GM12865 (cell line): ENCODE data around the gene DCUN1D2.

Source experiments
- DNase-seq: peaks from one replicate; pipeline ENCODE4 v3.0.0; 2010; ENCODE audit warnings: low read depth
- H3K4me3 ChIP-seq: 2 replicates; pipeline ENCODE4 v1.5.1; 2011; ENCODE audit warnings: mild to moderate bottlenecking, low read depth, low read length, control low read depth
- TF ChIP-seq, protein P1 (sequence below): IDR thresholded peaks from 2 replicates; pipeline ENCODE4 v1.5.1; 2011; ENCODE audit warnings: low read length, control low read depth, low read depth, inconsistent platforms; ENCODE audit not compliant: insufficient read depth; ENCODE audit errors: missing control alignments

The DCUN1D2 gene

DNA sequence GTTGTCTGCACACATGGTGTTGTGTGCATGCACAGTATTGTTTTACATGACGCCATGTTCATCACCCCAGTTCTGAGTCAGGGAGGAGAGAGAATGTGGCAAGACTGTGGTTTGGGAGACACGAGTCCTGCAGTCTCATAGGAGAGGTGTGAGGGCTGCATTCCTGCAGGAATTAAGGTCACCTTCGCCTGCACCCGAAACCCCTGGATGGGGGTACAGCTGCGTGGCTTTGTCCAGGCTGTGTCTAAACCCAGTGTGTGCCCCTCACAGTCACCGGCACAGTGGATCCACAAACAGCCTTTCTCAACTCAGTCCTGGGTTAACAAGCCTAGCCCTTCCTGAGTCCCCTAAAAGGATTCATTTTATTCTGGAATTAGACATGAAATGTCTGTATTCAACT, 42.9 kb downstream of the DCUN1D2 start:
- TF ChIP-seq, protein P1, sequence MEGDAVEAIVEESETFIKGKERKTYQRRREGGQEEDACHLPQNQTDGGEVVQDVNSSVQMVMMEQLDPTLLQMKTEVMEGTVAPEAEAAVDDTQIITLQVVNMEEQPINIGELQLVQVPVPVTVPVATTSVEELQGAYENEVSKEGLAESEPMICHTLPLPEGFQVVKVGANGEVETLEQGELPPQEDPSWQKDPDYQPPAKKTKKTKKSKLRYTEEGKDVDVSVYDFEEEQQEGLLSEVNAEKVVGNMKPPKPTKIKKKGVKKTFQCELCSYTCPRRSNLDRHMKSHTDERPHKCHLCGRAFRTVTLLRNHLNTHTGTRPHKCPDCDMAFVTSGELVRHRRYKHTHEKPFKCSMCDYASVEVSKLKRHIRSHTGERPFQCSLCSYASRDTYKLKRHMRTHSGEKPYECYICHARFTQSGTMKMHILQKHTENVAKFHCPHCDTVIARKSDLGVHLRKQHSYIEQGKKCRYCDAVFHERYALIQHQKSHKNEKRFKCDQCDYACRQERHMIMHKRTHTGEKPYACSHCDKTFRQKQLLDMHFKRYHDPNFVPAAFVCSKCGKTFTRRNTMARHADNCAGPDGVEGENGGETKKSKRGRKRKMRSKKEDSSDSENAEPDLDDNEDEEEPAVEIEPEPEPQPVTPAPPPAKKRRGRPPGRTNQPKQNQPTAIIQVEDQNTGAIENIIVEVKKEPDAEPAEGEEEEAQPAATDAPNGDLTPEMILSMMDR: no peak
- DNase-seq: no peak
- no peak overlapping the region for H3K4me3 ChIP-seq

- H3K4me3 ChIP-seq: no peak overlapping the region
- DNase-seq: no peak
- TF ChIP-seq, protein P1: no peak
Measured at GRCh38 chr13:113446488-113446854, 44.0 kb downstream of the DCUN1D2 start.

DNA sequence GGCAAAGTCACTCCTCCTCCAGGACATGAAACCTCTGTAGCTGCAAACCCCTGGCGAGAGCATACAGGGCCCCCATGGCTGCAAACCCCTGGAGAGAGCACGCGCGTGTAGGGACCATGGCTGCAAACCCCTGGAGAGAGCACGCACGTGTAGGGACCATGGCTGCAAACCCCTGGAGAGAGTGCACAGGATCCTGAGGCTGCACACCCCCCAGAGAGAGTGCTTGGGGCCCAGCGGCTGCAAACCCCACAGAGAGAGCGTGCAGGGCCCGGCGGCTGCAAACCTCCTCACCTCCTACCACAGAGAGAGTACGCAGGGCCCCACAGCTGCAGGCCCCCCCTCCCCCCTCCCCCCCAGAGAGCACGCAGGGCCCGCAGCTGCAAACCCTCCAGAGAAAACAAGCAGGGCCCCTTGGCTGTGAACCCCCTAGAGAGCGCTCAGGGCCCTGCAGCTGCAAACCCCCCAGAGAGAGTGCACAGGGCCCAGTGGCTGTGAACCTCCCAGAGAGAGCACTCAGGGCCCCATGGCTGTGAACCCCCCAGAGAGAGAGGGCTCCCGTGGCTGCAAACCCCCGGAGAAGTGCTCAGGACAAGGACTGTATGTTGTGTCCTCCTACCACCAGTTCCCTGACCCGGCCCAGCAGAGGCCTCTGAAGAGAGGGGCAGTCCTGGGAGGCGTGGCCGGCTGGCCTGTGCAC, 44.6 kb downstream of the DCUN1D2 start:
- DNase-seq: peak; percentile 82
- H3K4me3 ChIP-seq: no peak overlapping the region
- TF ChIP-seq, protein P1: no peak

DNA sequence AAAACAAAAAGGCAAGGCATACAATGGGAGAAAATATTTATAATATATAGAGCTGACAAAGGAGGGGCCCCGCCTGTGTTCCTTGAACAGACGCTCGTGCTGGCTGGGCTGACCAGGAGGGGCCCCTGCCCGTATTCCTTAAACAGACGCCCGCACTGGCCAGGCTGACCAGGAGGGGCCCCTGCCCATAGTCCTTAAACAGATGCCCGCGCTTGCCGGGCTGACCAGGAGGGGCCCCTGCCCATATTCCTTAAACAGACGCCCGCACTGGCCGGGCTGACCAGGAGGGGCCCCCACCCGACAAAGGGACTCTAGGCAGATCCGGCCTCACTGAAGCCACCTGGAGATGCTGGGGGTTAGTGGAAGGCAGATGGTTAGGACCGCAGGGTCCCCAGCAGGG, 46.5 kb downstream of the DCUN1D2 start:
- DNase-seq: no peak
- TF ChIP-seq, protein P1: no peak
- no peak overlapping the region for H3K4me3 ChIP-seq

DNA sequence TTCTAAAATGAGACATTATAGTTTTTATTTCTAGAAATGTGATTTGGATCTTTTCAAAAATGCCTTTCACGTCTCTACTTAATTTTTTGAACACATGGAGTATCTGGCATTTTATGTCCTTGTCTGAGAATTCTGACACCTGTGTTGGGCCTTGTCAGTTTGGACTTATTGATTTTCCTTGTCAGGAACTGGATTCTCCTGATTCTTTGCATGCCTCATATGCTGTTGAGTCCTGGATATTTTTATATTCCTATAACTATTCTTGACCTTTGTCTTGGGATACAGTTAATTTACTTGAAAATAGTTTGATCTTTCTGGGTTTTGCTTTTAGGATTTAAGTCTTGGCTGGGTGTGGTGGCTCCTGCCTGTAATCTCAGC, 47.5 kb downstream of the DCUN1D2 start:
- no peak for DNase-seq
- TF ChIP-seq, protein P1: no peak
- H3K4me3 ChIP-seq: no peak overlapping the region

DNA sequence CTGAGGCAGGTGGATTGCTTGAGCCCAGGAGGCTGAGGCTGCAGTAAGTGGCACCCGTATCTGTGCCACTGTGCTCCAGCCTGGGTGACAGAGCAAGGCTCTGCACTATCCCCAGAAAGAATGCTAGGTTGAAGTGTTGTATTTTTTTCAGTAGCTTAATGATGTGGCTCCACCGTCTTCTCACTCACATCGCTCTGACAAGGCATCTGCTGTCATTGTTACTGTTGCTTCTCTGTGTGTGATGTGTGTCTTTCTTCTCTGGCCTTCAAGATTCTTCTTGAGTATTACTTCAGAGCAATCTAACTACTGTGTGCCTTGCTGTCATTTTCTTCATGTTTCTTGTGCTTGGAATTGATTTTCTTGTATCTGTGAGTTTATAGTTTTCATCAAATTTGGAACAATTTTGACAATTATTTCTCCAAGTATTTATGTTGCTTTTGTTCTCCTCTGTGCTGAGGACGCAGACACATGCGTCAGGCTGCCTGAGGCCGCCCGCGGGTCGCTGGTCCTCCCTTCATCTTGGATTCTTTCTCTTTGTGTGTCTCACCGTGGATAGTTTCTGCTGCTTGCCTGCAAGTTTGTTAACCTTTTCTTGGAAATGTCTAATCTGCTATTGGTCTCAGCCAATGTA, 48.0 kb downstream of the DCUN1D2 start:
- TF ChIP-seq, protein P1: no peak
- no peak for DNase-seq
- no peak overlapping the region for H3K4me3 ChIP-seq

DNA sequence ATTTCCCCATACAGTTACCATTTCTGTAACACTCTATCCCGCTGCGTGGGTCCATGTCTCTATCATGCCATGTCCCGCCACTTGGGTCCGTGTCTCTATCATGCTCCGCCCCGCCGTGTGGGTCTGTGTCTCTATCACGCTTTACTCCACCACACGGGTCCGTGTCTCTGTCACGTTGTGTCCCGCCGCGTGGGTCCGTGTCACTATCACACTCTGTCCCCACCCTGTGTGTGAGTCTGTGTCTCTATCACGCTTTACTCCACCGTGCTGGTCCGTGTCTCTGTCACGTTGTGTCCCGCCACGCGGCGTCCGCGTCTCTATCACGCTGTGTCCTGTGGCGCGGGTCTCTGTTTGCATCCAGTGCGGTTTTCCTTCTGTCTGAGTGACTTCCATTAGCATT, 48.9 kb downstream of the DCUN1D2 start:
- no peak for DNase-seq
- H3K4me3 ChIP-seq: no peak overlapping the region
- TF ChIP-seq, protein P1: no peak
